K562 (cell line): ENCODE measurements around the gene MLH1. TPM values are rescaled to one million over a fixed set of nuclear protein-coding genes. Genes with fewer than 3 reads are reported as not detected.

Experiments
- NELFE ChIP-seq: IDR thresholded peaks from 2 replicates; pipeline ENCODE4 v1.6.1; 2011; ENCODE audit warnings: mild to moderate bottlenecking; ENCODE audit not compliant: insufficient read depth, insufficient read length
- NFXL1 ChIP-seq: fragments of 450-650 bp; formaldehyde crosslinking; IDR thresholded peaks from 2 replicates; pipeline ENCODE4 v1.4.0; 2021; ENCODE audit warnings: mild to moderate bottlenecking
- SMARCC2 ChIP-seq: fragments of 450-650 bp; IDR thresholded peaks from 2 replicates; pipeline ENCODE4 v1.6.1; 2017; ENCODE audit warnings: antibody characterized with exemption, moderate library complexity, mild to moderate bottlenecking, low read depth
- STAG1 ChIP-seq: sonication (generic); formaldehyde crosslinking; IDR thresholded peaks from 2 replicates; pipeline ENCODE4 v1.5.0; 2020; ENCODE audit warnings: missing genetic modification reagents, borderline replicate concordance
- TRIM25 ChIP-seq: fragments of 450-650 bp; IDR thresholded peaks from 2 replicates; pipeline ENCODE4 v1.7.0; 2016; ENCODE audit warnings: borderline replicate concordance
- ZNF133 ChIP-seq: fragments of 250-450 bp; sonication (Bioruptor Pico); IDR thresholded peaks from 2 replicates; pipeline ENCODE4 v1.4.0; 2020; ENCODE audit warnings: mild to moderate bottlenecking
- ZNF79 ChIP-seq: fragments of 250-450 bp; sonication (Bioruptor Pico); IDR thresholded peaks from 2 replicates; pipeline ENCODE4 v1.4.0; 2020; ENCODE audit warnings: low read depth, mild to moderate bottlenecking, moderate library complexity
- polyA plus RNA-seq, 8 experiments: library from polyadenylated mRNA; depleted of rRNA in 4 of 8; stranded (reverse) in 5 of 8; unstranded in 3 of 8; fragments of >200 nt; fragmentation: Nextera tagmentation in 2 of 8; fragmentation: Illumina TruSeq in 1 of 8; extraction: Ambion mirVana in 2 of 8; extraction: Trizol in 1 of 8; gene quantifications; 2 replicates each; pipeline versions ENCODE4 v1.2.1 to v1.2.3, GENCODE V29; 2011 to 2014; ENCODE audit warnings: inconsistent platforms in 1 of 8, missing spikeins in 1 of 8
- total RNA-seq, 7 experiments: library from RNA; depleted of rRNA in 6 of 7; stranded (reverse); fragments of >200 nt in 6 of 7; fragmentation: Illumina TruSeq in 2 of 7; extraction: Trizol in 2 of 7; gene quantifications; 2 replicates each; pipeline versions ENCODE4 v1.2.1 to v1.2.3, GENCODE V29; 2011 to 2021; ENCODE audit warnings: low replicate concordance in 1 of 7
- TF ChIP-seq, protein P1 (sequence below), 2 experiments: fragments of 450-650 bp; conservative IDR thresholded peaks; 2 replicates each; pipeline ENCODE4 v1.6.1; 2017; ENCODE audit warnings: mild to moderate bottlenecking in 2 of 2, moderate library complexity in 2 of 2
- TF ChIP-seq, protein P2 (sequence below): sonication (generic); formaldehyde crosslinking; IDR thresholded peaks from 2 replicates; pipeline ENCODE4 v1.8.1; 2023; ENCODE audit warnings: mild to moderate bottlenecking, missing genetic modification reagents

Gene MLH1
- total and polyA plus RNA-seq, 9 of the 15 experiments (the other 6 are each of a cell fraction or from before 2014, with no cell fraction given) = 76.4 to 155 (median 117) TPM

- no peak for TF ChIP-seq STAG1
- no peak for TF ChIP-seq NFXL1 (CRISPR knock-in tag)
- TF ChIP-seq, protein P1, sequence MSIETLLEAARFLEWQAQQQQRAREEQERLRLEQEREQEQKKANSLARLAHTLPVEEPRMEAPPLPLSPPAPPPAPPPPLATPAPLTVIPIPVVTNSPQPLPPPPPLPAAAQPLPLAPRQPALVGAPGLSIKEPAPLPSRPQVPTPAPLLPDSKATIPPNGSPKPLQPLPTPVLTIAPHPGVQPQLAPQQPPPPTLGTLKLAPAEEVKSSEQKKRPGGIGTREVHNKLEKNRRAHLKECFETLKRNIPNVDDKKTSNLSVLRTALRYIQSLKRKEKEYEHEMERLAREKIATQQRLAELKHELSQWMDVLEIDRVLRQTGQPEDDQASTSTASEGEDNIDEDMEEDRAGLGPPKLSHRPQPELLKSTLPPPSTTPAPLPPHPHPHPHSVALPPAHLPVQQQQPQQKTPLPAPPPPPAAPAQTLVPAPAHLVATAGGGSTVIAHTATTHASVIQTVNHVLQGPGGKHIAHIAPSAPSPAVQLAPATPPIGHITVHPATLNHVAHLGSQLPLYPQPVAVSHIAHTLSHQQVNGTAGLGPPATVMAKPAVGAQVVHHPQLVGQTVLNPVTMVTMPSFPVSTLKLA (conservative IDR thresholded peaks at IDR 0.05) = no peak
- no peak for TF ChIP-seq TRIM25
- TF ChIP-seq NELFE = no peak
- no peak for TF ChIP-seq SMARCC2
- no peak for TF ChIP-seq ZNF79
- TF ChIP-seq, protein P2, sequence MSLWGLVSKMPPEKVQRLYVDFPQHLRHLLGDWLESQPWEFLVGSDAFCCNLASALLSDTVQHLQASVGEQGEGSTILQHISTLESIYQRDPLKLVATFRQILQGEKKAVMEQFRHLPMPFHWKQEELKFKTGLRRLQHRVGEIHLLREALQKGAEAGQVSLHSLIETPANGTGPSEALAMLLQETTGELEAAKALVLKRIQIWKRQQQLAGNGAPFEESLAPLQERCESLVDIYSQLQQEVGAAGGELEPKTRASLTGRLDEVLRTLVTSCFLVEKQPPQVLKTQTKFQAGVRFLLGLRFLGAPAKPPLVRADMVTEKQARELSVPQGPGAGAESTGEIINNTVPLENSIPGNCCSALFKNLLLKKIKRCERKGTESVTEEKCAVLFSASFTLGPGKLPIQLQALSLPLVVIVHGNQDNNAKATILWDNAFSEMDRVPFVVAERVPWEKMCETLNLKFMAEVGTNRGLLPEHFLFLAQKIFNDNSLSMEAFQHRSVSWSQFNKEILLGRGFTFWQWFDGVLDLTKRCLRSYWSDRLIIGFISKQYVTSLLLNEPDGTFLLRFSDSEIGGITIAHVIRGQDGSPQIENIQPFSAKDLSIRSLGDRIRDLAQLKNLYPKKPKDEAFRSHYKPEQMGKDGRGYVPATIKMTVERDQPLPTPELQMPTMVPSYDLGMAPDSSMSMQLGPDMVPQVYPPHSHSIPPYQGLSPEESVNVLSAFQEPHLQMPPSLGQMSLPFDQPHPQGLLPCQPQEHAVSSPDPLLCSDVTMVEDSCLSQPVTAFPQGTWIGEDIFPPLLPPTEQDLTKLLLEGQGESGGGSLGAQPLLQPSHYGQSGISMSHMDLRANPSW (CRISPR knock-in tag) = no peak
- TF ChIP-seq ZNF133 = no peak
Observed at GRCh38 chr3:37067577-37067976, 74.3 kb downstream of the MLH1 start (continued).
